ENCODE data around the gene HSPA6. TPM values are rescaled to one million over a fixed set of nuclear protein-coding genes. Genes with fewer than 3 reads are reported as not detected.
"Not testable (repeated sequence)": the region's sequence is repeated elsewhere in the genome, so short reads cannot be mapped to it uniquely, and the experiment has no call there.

The HSPA6 gene
- total RNA-seq, 1 donor from 2014 or later = 0.25 TPM

- DNase-seq (ENCODE audit: low read depth) = no peak
Observed at GRCh38 chr1:161503394-161503748, 21.0 kb upstream of the HSPA6 start.

GRCh38 chr1:161505686-161506085 is 18.7 kb upstream of the HSPA6 start:
- DNase-seq (ENCODE audit: low read depth) = no peak

- peak; percentile 51 for DNase-seq (ENCODE audit: low read depth)
Observed at GRCh38 chr1:161506336-161507223, 17.8 kb upstream of the HSPA6 start.

GRCh38 chr1:161510477-161510876 is 13.9 kb upstream of the HSPA6 start:
- DNase-seq (ENCODE audit: low read depth) = no peak

GRCh38 chr1:161511018-161511755 is 13.2 kb upstream of the HSPA6 start:
- DNase-seq (ENCODE audit: low read depth) = no peak

- DNase-seq (ENCODE audit: low read depth) = no peak
Observed at GRCh38 chr1:161511756-161512060, 12.6 kb upstream of the HSPA6 start.

- DNase-seq (ENCODE audit: low read depth) = not testable (repeated sequence)
Observed at GRCh38 chr1:161512636-161513447, 11.5 kb upstream of the HSPA6 start.

GRCh38 chr1:161513448-161513780 is 10.9 kb upstream of the HSPA6 start:
- not testable (repeated sequence) for DNase-seq (ENCODE audit: low read depth)

- peak; percentile 10 for DNase-seq (ENCODE audit: low read depth)
Observed at GRCh38 chr1:161513953-161514352, 10.4 kb upstream of the HSPA6 start.

- DNase-seq (ENCODE audit: low read depth) = not testable (repeated sequence)
Observed at GRCh38 chr1:161523041-161523816, 1.1 kb upstream of the HSPA6 start.

- not testable (repeated sequence) for DNase-seq (ENCODE audit: low read depth)
Observed at GRCh38 chr1:161524742-161525291, 477 bp downstream of the HSPA6 start.

GRCh38 chr1:161525321-161525720 is 981 bp downstream of the HSPA6 start:
- DNase-seq (ENCODE audit: low read depth) = not testable (repeated sequence)

GRCh38 chr1:161525918-161526317 is 1.6 kb downstream of the HSPA6 start:
- DNase-seq (ENCODE audit: low read depth) = not testable (repeated sequence)

- DNase-seq (ENCODE audit: low read depth) = not testable (repeated sequence)
Observed at GRCh38 chr1:161528550-161528949, 4.2 kb downstream of the HSPA6 start.

- DNase-seq (ENCODE audit: low read depth) = not testable (repeated sequence)
Observed at GRCh38 chr1:161529463-161530104, 5.2 kb downstream of the HSPA6 start.

GRCh38 chr1:161530158-161530557 is 5.8 kb downstream of the HSPA6 start:
- DNase-seq (ENCODE audit: low read depth) = peak; percentile 44

- peak; percentile 88 for DNase-seq (ENCODE audit: low read depth)
Observed at GRCh38 chr1:161530671-161531641, 6.6 kb downstream of the HSPA6 start.

GRCh38 chr1:161531986-161532643 is 7.8 kb downstream of the HSPA6 start:
- no peak for DNase-seq (ENCODE audit: low read depth)

Measured in renal cortical epithelial cell (primary cell).